H1 (cell line): ENCODE measurements around the gene TDP1. TPM values are rescaled to one million over a fixed set of nuclear protein-coding genes. Genes with fewer than 3 reads are reported as not detected.

Source experiments
- CTBP2 ChIP-seq: IDR thresholded peaks from 2 replicates; pipeline ENCODE4 v1.7.0; 2011; ENCODE audit warnings: borderline replicate concordance, mild to moderate bottlenecking, moderate library complexity, mixed read lengths, low read length; ENCODE audit not compliant: insufficient read depth, insufficient read length
- JUN ChIP-seq: IDR thresholded peaks from 2 replicates; pipeline ENCODE4 v1.6.1; 2011; ENCODE audit warnings: low read depth, mild to moderate bottlenecking, improper control_type of control experiment, low read length
- KDM4A ChIP-seq: IDR thresholded peaks from one replicate; pipeline ENCODE4 v1.7.1; 2012; ENCODE audit warnings: low read depth, mild to moderate bottlenecking, moderate library complexity, low read length, inconsistent platforms; ENCODE audit not compliant: severe bottlenecking
- RAD21 ChIP-seq, 2 experiments: IDR thresholded peaks in 1 of 2; conservative IDR thresholded peaks in 1 of 2; 2 replicates each; pipeline ENCODE4 v1.6.1; 2011; ENCODE audit warnings: low read depth in 2 of 2, low read length in 2 of 2, improper control_type of control experiment in 1 of 2, inconsistent platforms in 1 of 2, mild to moderate bottlenecking in 1 of 2, moderate library complexity in 1 of 2
- SP4 ChIP-seq: IDR thresholded peaks from 2 replicates; pipeline ENCODE4 v1.6.1; 2012; ENCODE audit warnings: low read length, inconsistent platforms
- TCF12 ChIP-seq: IDR thresholded peaks from 2 replicates; pipeline ENCODE4 v1.6.1; 2011; ENCODE audit warnings: low read depth, mild to moderate bottlenecking, low read length
- polyA plus RNA-seq, 7 experiments: library from polyadenylated mRNA; depleted of rRNA in 3 of 7; stranded (reverse) in 5 of 7; unstranded in 2 of 7; fragments of >200 nt in 5 of 7; fragments of 200-250 nt in 2 of 7; gene quantifications; 1 replicate in 5 of 7; 2 replicates in 1 of 7; 4 replicates in 1 of 7; pipeline versions ENCODE4 v1.2.1 to v1.2.3, GENCODE V29; 2011 to 2013; ENCODE audit warnings: missing spikeins in 2 of 7, mixed read lengths in 2 of 7
- total RNA-seq: library from RNA; stranded (reverse); fragmentation: NEBNext Ultra II Directional; extraction: Animal tissue kit (Norgen Biotek cat#: 25700); gene quantifications from 2 replicates; pipeline ENCODE4 v1.2.1, GENCODE V29; 2021

TDP1 gene
- total and polyA plus RNA-seq, 2 of the 8 experiments (the other 6 are each of a cell fraction or from before 2014, with no cell fraction given): 32.2 to 69.9 TPM

DNA sequence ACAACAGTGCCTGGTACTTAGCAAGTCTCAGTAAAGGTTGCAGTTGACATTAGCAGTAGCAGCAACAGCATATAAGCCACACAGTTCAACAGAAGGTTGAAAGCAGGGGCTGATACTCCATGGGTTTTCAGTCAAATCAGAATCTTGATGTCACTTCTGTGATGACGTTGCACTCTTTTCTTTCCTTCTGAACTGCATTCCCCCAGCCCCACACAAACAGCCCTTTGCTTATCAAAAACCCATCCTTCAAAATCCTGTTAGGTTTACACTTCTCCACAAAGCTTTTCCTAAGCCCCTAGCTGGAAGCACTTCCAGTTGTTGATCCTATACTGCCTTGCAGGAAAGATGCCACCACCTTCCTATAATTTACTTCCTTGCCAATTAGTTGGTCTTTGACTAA lies 72.1 kb downstream of the TDP1 start (continued):
- TF ChIP-seq RAD21 (IDR thresholded peaks at IDR 0.05 in 1 of 2, conservative IDR thresholded peaks at IDR 0.05 in 1 of 2; ENCODE audit: low read depth in 2 of 2, low read length in 2 of 2) (no peak), JUN (no peak), KDM4A (no peak), CTBP2 (no peak), TCF12 (no peak), SP4 (no peak)
